ENCODE data around the gene KRTAP27-1. TPM values are rescaled to one million over a fixed set of nuclear protein-coding genes. Genes with fewer than 3 reads are reported as not detected.

Gene KRTAP27-1
- total RNA-seq, 1 experiment from 2014 or later: not detected

Small RNA genes lying within 50 kb of the gene (microRNA-seq; reads per million reads assigned to microRNA genes)
- gene MIR4327 (ENCODE audit: borderline number of aligned reads): not detected

Other genes with a start within 250 kb of the KRTAP27-1 start
- not detected for gene CLDN17, start 170.9 kb downstream of the KRTAP27-1 start, total RNA-seq (2021; ENCODE audit: unreplicated experiment)
- not detected for gene CLDN8, start 121.6 kb downstream of the KRTAP27-1 start, total RNA-seq (2021; ENCODE audit: unreplicated experiment)
- not detected for gene KRTAP24-1, start 54.7 kb downstream of the KRTAP27-1 start, total RNA-seq (2021; ENCODE audit: unreplicated experiment)
- not detected for gene KRTAP25-1, start 48.2 kb downstream of the KRTAP27-1 start, total RNA-seq (2021; ENCODE audit: unreplicated experiment)
- not detected for gene KRTAP26-1, start 17.4 kb downstream of the KRTAP27-1 start, total RNA-seq (2021; ENCODE audit: unreplicated experiment)
- not detected for gene KRTAP23-1, start 10.9 kb upstream of the KRTAP27-1 start, total RNA-seq (2021; ENCODE audit: unreplicated experiment)
- not detected for gene KRTAP13-2, start 34.6 kb upstream of the KRTAP27-1 start, total RNA-seq (2021; ENCODE audit: unreplicated experiment)
- gene KRTAP13-1, start 58.3 kb upstream of the KRTAP27-1 start, total RNA-seq (2021; ENCODE audit: unreplicated experiment): not detected
- not detected for gene KRTAP13-3, start 88.2 kb upstream of the KRTAP27-1 start, total RNA-seq (2021; ENCODE audit: unreplicated experiment)
- not detected for gene KRTAP13-4, start 92.5 kb upstream of the KRTAP27-1 start, total RNA-seq (2021; ENCODE audit: unreplicated experiment)
- gene KRTAP15-1, start 102.6 kb upstream of the KRTAP27-1 start, total RNA-seq (2021; ENCODE audit: unreplicated experiment): not detected
- gene KRTAP19-1, start 142.7 kb upstream of the KRTAP27-1 start, total RNA-seq (2021; ENCODE audit: unreplicated experiment): not detected
- gene KRTAP19-2, start 149.7 kb upstream of the KRTAP27-1 start, total RNA-seq (2021; ENCODE audit: unreplicated experiment): not detected
- not detected for gene KRTAP19-3, start 154.3 kb upstream of the KRTAP27-1 start, total RNA-seq (2021; ENCODE audit: unreplicated experiment)
- gene KRTAP19-4, start 159.5 kb upstream of the KRTAP27-1 start, total RNA-seq (2021; ENCODE audit: unreplicated experiment): not detected
- not detected for gene KRTAP19-5, start 164.4 kb upstream of the KRTAP27-1 start, total RNA-seq (2021; ENCODE audit: unreplicated experiment)
- not detected for gene KRTAP19-6, start 204.2 kb upstream of the KRTAP27-1 start, total RNA-seq (2021; ENCODE audit: unreplicated experiment)
- not detected for gene KRTAP19-7, start 223.6 kb upstream of the KRTAP27-1 start, total RNA-seq (2021; ENCODE audit: unreplicated experiment)

Data from HCT116 (cell line).